ENCODE data around the gene TRIM14. TPM values are rescaled to one million over a fixed set of nuclear protein-coding genes. Genes with fewer than 3 reads are reported as not detected.
A peak's percentile ranks its signal among the peaks of the same experiment; 100 is the strongest.
"Not testable (repeated sequence)": the region's sequence is repeated elsewhere in the genome, so short reads cannot be mapped to it uniquely, and the experiment has no call there.

The TRIM14 gene
- polyA plus RNA-seq, 3 donors, result 5.5 to 7.5 (median 5.9) TPM

- no peak for DNase-seq (ENCODE audit: extremely low read depth in 1 of 11, low read depth in 9 of 11, low spot score in 4 of 11)
Observed at GRCh38 chr9:98094316-98094715, 24.7 kb downstream of the TRIM14 start.

- DNase-seq (ENCODE audit: extremely low read depth in 1 of 11, low read depth in 9 of 11, low spot score in 4 of 11), result no peak
Observed at GRCh38 chr9:98092613-98092931, 26.4 kb downstream of the TRIM14 start.

- no peak for DNase-seq (ENCODE audit: extremely low read depth in 1 of 11, low read depth in 9 of 11, low spot score in 4 of 11)
Observed at GRCh38 chr9:98091735-98092612, 27.0 kb downstream of the TRIM14 start.

- DNase-seq (ENCODE audit: extremely low read depth in 1 of 11, low read depth in 9 of 11, low spot score in 4 of 11), result not testable (repeated sequence)
Observed at GRCh38 chr9:98090674-98091073, 28.3 kb downstream of the TRIM14 start.

GRCh38 chr9:98087420-98088354 is 31.3 kb downstream of the TRIM14 start:
- peak in 10 of 11 donors; percentile 27 to 65 (median 50) for DNase-seq (ENCODE audit: extremely low read depth in 1 of 11, low read depth in 9 of 11, low spot score in 4 of 11)

GRCh38 chr9:98086461-98086860 is 32.6 kb downstream of the TRIM14 start:
- DNase-seq (ENCODE audit: extremely low read depth in 1 of 11, low read depth in 9 of 11, low spot score in 4 of 11), result no peak

- DNase-seq (ENCODE audit: extremely low read depth in 1 of 11, low read depth in 9 of 11, low spot score in 4 of 11), result no peak
Observed at GRCh38 chr9:98085944-98086343, 33.1 kb downstream of the TRIM14 start.

- DNase-seq (ENCODE audit: extremely low read depth in 1 of 11, low read depth in 9 of 11, low spot score in 4 of 11), result no peak
Observed at GRCh38 chr9:98085058-98085457, 34.0 kb downstream of the TRIM14 start.

GRCh38 chr9:98084396-98084795 is 34.6 kb downstream of the TRIM14 start:
- no peak for DNase-seq (ENCODE audit: extremely low read depth in 1 of 11, low read depth in 9 of 11, low spot score in 4 of 11)

GRCh38 chr9:98083566-98084183 is 35.3 kb downstream of the TRIM14 start:
- DNase-seq (ENCODE audit: extremely low read depth in 1 of 11, low read depth in 9 of 11, low spot score in 4 of 11), result no peak

GRCh38 chr9:98083061-98083501 is 35.9 kb downstream of the TRIM14 start:
- DNase-seq (ENCODE audit: extremely low read depth in 1 of 11, low read depth in 9 of 11, low spot score in 4 of 11), result no peak

GRCh38 chr9:98081477-98082219 is 37.4 kb downstream of the TRIM14 start:
- no peak for DNase-seq (ENCODE audit: extremely low read depth in 1 of 11, low read depth in 9 of 11, low spot score in 4 of 11)

GRCh38 chr9:98080780-98081179 is 38.2 kb downstream of the TRIM14 start:
- DNase-seq (ENCODE audit: extremely low read depth in 1 of 11, low read depth in 9 of 11, low spot score in 4 of 11), result no peak

GRCh38 chr9:98080326-98080725 is 38.7 kb downstream of the TRIM14 start:
- DNase-seq (ENCODE audit: extremely low read depth in 1 of 11, low read depth in 9 of 11, low spot score in 4 of 11), result no peak

- no peak for DNase-seq (ENCODE audit: extremely low read depth in 1 of 11, low read depth in 9 of 11, low spot score in 4 of 11)
Observed at GRCh38 chr9:98078895-98079294, 40.1 kb downstream of the TRIM14 start.

GRCh38 chr9:98076514-98076890 is 42.5 kb downstream of the TRIM14 start:
- DNase-seq (ENCODE audit: extremely low read depth in 1 of 11, low read depth in 9 of 11, low spot score in 4 of 11), result not testable (repeated sequence)

- DNase-seq (ENCODE audit: extremely low read depth in 1 of 11, low read depth in 9 of 11, low spot score in 4 of 11), result no peak
Observed at GRCh38 chr9:98075332-98075805, 43.7 kb downstream of the TRIM14 start.

GRCh38 chr9:98074115-98074990 is 44.7 kb downstream of the TRIM14 start:
- DNase-seq (ENCODE audit: extremely low read depth in 1 of 11, low read depth in 9 of 11, low spot score in 4 of 11), result peak in 7 of 11 donors; percentile 17 to 57 (median 47)
